A549 treated with AZD2906 at 1 μM for 4 hours (cell line): ENCODE measurements around the gene ZNRF3. TPM values are rescaled to one million over a fixed set of nuclear protein-coding genes. Genes with fewer than 3 reads are reported as not detected.

Experiments used
- total RNA-seq: library from RNA; stranded (reverse); fragments of 200-300 nt; extraction: Qiagen RNA extraction; gene quantifications from 5 replicates; pipeline ENCODE4 v1.2.3, GENCODE V29; 2022

Gene ZNRF3
- 6.3 to 7.8 TPM (median 7.3 TPM) in 5 replicates for total RNA-seq

DNA sequence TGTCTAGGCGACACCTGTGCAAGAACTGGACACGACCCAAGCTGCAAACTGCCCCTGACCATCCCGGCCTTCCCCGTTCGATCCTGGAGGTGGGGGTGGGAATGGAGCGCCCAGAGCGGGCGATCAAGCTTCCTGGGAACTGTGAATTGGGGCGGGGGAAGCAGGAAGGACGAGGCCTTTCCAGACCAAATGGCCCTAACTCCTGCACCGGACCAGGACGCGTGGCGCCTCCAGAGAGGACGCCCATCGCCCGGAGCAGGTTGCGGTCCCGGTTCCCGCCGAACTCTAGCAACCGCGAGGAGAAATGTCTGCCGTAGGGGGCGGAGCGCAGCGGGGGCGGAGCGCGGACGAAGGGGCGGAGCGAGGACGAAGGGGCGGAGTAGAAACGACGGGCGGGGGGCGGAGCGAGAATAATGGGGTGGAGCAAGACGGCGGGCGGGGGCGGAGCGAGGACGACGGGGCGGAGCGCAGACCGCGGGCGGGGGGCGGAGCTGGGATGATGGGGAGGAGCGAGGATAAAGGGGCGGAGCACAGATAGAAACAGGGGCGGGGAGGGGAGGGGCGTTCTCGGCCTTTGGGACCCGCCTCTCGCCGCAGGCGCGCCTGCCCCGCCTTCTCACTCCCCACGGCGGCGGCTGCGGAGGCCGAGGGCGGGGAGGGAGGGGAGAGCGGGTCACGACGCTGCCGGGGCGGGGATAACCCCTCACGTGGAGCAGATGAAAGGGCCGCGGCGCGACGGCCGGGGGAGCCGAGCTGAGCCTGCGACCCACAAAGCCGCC is at the start of gene ZNRF3:
TSS of gene ZNRF3 (plus strand) at position 695 of the 779 bp plus-strand sequence. CDS start 195 bp downstream, outside the sequence.

GRCh38 chr22:29061773-29062172 is 178.4 kb downstream of the ZNRF3 start, which contains the start of gene C22orf31:
Gene C22orf31, minus strand, starts transcription at chr22:29061831. Its CDS starts 39 bp downstream, at chr22:29061792.

GRCh38 chr22:29072979-29073617 is 189.7 kb downstream of the ZNRF3 start, which contains the start of gene KREMEN1:
Gene KREMEN1, plus strand, starts transcription at chr22:29073035. Its CDS starts 96 bp downstream, at chr22:29073131.

Other genes starting within 250 kb of the ZNRF3 start
- gene TTC28, start 203.7 kb upstream of the ZNRF3 start, total RNA-seq: 2.5 to 3.4 TPM (median 3.2 TPM) in 5 replicates
- gene CHEK2, start 141.8 kb upstream of the ZNRF3 start, total RNA-seq: 8.6 to 10.6 TPM (median 9.6 TPM) in 5 replicates
- gene HSCB, start 141.5 kb upstream of the ZNRF3 start, total RNA-seq: 11.6 to 15.8 TPM (median 12.2 TPM) in 5 replicates
- 8.2 to 10.8 TPM (median 9.4 TPM) in 5 replicates for gene CCDC117, start 110.9 kb upstream of the ZNRF3 start, total RNA-seq
- 47.0 to 57.3 TPM (median 56.0 TPM) in 5 replicates for gene XBP1, start 83.0 kb upstream of the ZNRF3 start, total RNA-seq
- gene C22orf31, start 178.3 kb downstream of the ZNRF3 start, total RNA-seq: not detected in 5 replicates
- gene KREMEN1, start 189.5 kb downstream of the ZNRF3 start, total RNA-seq: 3.4 to 4.8 TPM (median 4.5 TPM) in 5 replicates